IMR-90 (cell line): Measurements from ENCODE around the gene EZR. TPM values are rescaled to one million over a fixed set of nuclear protein-coding genes. Genes with fewer than 3 reads are reported as not detected.

Source experiments
- ATAC-seq: fragments of 200-7000 bp; cut with Tn5 transposase; 2 replicates; pipeline ENCODE4 v1.9.1; 2020; ENCODE audit warnings: low read depth, mild to moderate bottlenecking, moderate library complexity
- BruUV-seq: library from RNA; stranded (reverse); fragments of 400-500 nt; replicated peaks from 2 replicates; lab custom pipeline; 2021; lab: Mats Ljungman, UMichigan
- CTCF ChIA-PET: fragments of 300-600 bp; formaldehyde crosslinking; extraction: SDS; loops from one replicate; lab custom pipeline; 2021; ENCODE audit warnings: antibody characterized with exemption; lab: Yijun Ruan, JAX
- POLR2A ChIA-PET: fragments of 300-600 bp; sonication (Branson Sonifier 250); formaldehyde crosslinking; loops from one replicate; lab custom pipeline; 2022; ENCODE audit warnings: antibody characterized with exemption; ENCODE audit not compliant: unreplicated experiment; lab: Charles Lee
- DNase-seq: peaks from one replicate; pipeline ENCODE4 v3.0.0; 2013
- H2AFZ ChIP-seq: replicated peaks from 2 replicates; pipeline ENCODE3; 2013; ENCODE audit warnings: low read length, mild to moderate bottlenecking; ENCODE audit not compliant: poor library complexity
- H2AK5ac ChIP-seq: 2 replicates; pipeline ENCODE4 v1.6.1; 2013; ENCODE audit warnings: low read depth, low read length, inconsistent platforms
- H2AK9ac ChIP-seq: replicated peaks from 2 replicates; pipeline ENCODE3; 2013; ENCODE audit warnings: mild to moderate bottlenecking, low read depth, low read length, moderate library complexity; ENCODE audit not compliant: poor library complexity
- H2BK120ac ChIP-seq: 2 replicates; pipeline ENCODE4 v1.6.1; 2013; ENCODE audit warnings: low read depth, low read length, inconsistent platforms
- H2BK15ac ChIP-seq: 3 replicates; pipeline ENCODE4 v1.6.1; 2013; ENCODE audit warnings: low read depth, low read length, inconsistent platforms
- H2BK20ac ChIP-seq: 2 replicates; pipeline ENCODE4 v1.6.1; 2013; ENCODE audit warnings: low read depth, mild to moderate bottlenecking, inconsistent platforms, low read length, moderate library complexity
- H2BK5ac ChIP-seq: 2 replicates; pipeline ENCODE4 v1.6.1; 2013; ENCODE audit warnings: mild to moderate bottlenecking, low read depth, low read length, inconsistent platforms; ENCODE audit not compliant: poor library complexity, severe bottlenecking
- H3K14ac ChIP-seq: replicated peaks from 2 replicates; pipeline ENCODE4 v1.6.1; 2013; ENCODE audit warnings: low read depth, low read length, inconsistent platforms
- H3K18ac ChIP-seq: 2 replicates; pipeline ENCODE4 v1.6.1; 2013; ENCODE audit warnings: low read depth, low read length, control low read depth
- H3K23ac ChIP-seq: 2 replicates; pipeline ENCODE4 v1.6.1; 2013; ENCODE audit warnings: low read depth, low read length, inconsistent platforms
- H3K27ac ChIP-seq: 2 replicates; pipeline ENCODE4 v1.5.1; 2013; ENCODE audit warnings: mild to moderate bottlenecking, control low read depth, low read length; ENCODE audit not compliant: insufficient read depth
- H3K27me3 ChIP-seq: 2 replicates; pipeline ENCODE4 v1.6.1; 2013; ENCODE audit warnings: low read length; ENCODE audit not compliant: control insufficient read depth, insufficient read depth
- H3K36me3 ChIP-seq: 2 replicates; pipeline ENCODE4 v1.6.1; 2013; ENCODE audit warnings: low read length, mixed read lengths; ENCODE audit not compliant: control insufficient read depth, insufficient read depth
- H3K4ac ChIP-seq: 2 replicates; pipeline ENCODE4 v1.6.1; 2013; ENCODE audit warnings: low read depth, low read length, inconsistent platforms
- H3K4me1 ChIP-seq: 2 replicates; pipeline ENCODE4 v1.6.1; 2013; ENCODE audit warnings: low read length, mixed read lengths; ENCODE audit not compliant: control insufficient read depth, insufficient read depth
- H3K4me2 ChIP-seq: 2 replicates; pipeline ENCODE4 v1.6.1; 2013; ENCODE audit warnings: low read depth, mild to moderate bottlenecking, control low read depth, low read length, moderate library complexity
- H3K4me3 ChIP-seq: 2 replicates; pipeline ENCODE4 v1.5.1; 2013; ENCODE audit warnings: low read depth, mild to moderate bottlenecking, control low read depth, low read length, moderate library complexity; ENCODE audit not compliant: insufficient read depth
- H3K56ac ChIP-seq: 2 replicates; pipeline ENCODE4 v1.6.1; 2013; ENCODE audit warnings: low read length, inconsistent platforms; ENCODE audit not compliant: insufficient read depth; ENCODE audit errors: extremely low read depth
- H3K79me1 ChIP-seq, 2 experiments: 2 replicates each; pipeline ENCODE4 v1.6.1; 2013; ENCODE audit warnings: low read length in 2 of 2, inconsistent platforms in 1 of 2, low read depth in 1 of 2
- H3K9ac ChIP-seq: 2 replicates; pipeline ENCODE4 v1.6.1; 2013; ENCODE audit warnings: low read depth, low read length, control low read depth
- H3K9me1 ChIP-seq: 2 replicates; pipeline ENCODE4 v1.6.1; 2013; ENCODE audit warnings: low read length, inconsistent platforms; ENCODE audit not compliant: insufficient read depth
- H3K9me3 ChIP-seq: 2 replicates; pipeline ENCODE4 v1.6.1; 2013; ENCODE audit warnings: low read length; ENCODE audit not compliant: control insufficient read depth, insufficient read depth
- H4K20me1 ChIP-seq: 2 replicates; pipeline ENCODE4 v1.6.1; 2013; ENCODE audit warnings: low read length, inconsistent platforms; ENCODE audit not compliant: insufficient read depth
- H4K5ac ChIP-seq: 2 replicates; pipeline ENCODE4 v1.6.1; 2013; ENCODE audit warnings: mild to moderate bottlenecking, low read depth, low read length, control low read depth
- H4K8ac ChIP-seq, 2 experiments: 2 replicates each; pipeline ENCODE4 v1.6.1; 2013; ENCODE audit warnings: low read depth in 2 of 2, low read length in 2 of 2, control low read depth in 1 of 2, inconsistent platforms in 1 of 2
- H4K91ac ChIP-seq: 2 replicates; pipeline ENCODE4 v1.6.1; 2013; ENCODE audit warnings: low read depth, low read length, inconsistent platforms; ENCODE audit not compliant: insufficient read depth
- CEBPB ChIP-seq: IDR thresholded peaks from 2 replicates; pipeline ENCODE4 v1.6.1; 2012; ENCODE audit warnings: low read depth, low read length, improper control_type of control experiment
- FOS ChIP-seq: fragments of 150-350 bp; IDR thresholded peaks from 2 replicates; pipeline ENCODE4 v1.6.1; 2016; ENCODE audit warnings: low read depth, low read length
- MAFK ChIP-seq: IDR thresholded peaks from 2 replicates; pipeline ENCODE4 v1.6.1; 2012; ENCODE audit warnings: low read depth, low read length, improper control_type of control experiment
- POLR2A ChIP-seq: IDR thresholded peaks from 2 replicates; pipeline ENCODE4 v1.6.1; 2012; ENCODE audit warnings: mild to moderate bottlenecking, low read depth, low read length
- RAD21 ChIP-seq: IDR thresholded peaks from 2 replicates; pipeline ENCODE4 v1.6.1; 2012; ENCODE audit warnings: low read length, improper control_type of control experiment
- SMC3 ChIP-seq: fragments of 150-350 bp; IDR thresholded peaks from 2 replicates; pipeline ENCODE4 v1.6.1; 2016; ENCODE audit warnings: low read depth, mild to moderate bottlenecking, antibody characterized with exemption, low read length, moderate library complexity
- WGBS, 2 experiments: methylation state at CpG; one replicate each; pipeline versions ENCODE4 v1.1.5 to v1.1.7; 2013; ENCODE audit warnings: missing lambda C conversion rate in 2 of 2; ENCODE audit not compliant: insufficient read length in 1 of 2; ENCODE audit errors: extremely low coverage in 2 of 2; 5-methylcytosine and 5-hydroxymethylcytosine counted together
- dilution Hi-C: fragments of 300-500 bp; cut with HindIII; formaldehyde crosslinking; loops from one replicate; pipeline ENCODE4 v1.14.3; 2018; ENCODE audit warnings: low sequenced_read_pairs; ENCODE audit not compliant: unreplicated experiment
- in situ Hi-C: fragments of 300-500 bp; cut with MboI; formaldehyde crosslinking; loops from 3 replicates; pipeline ENCODE4 v1.14.3; 2019; ENCODE audit warnings: low sequenced_read_pairs, inconsistent platforms, mixed read lengths
- intact Hi-C: fragments of 100-400 bp; cut with micrococcal nuclease; formaldehyde crosslinking; loops from 2 replicates; pipeline ENCODE4 v1.10.0; 2022
- polyA plus RNA-seq, 3 experiments: library from polyadenylated mRNA; depleted of rRNA; stranded (reverse); fragments of >200 nt; gene quantifications; 2 replicates each; pipeline ENCODE4 v1.2.3, GENCODE V29; 2012; ENCODE audit warnings: low replicate concordance in 1 of 3
- total RNA-seq: library from RNA; depleted of rRNA; stranded (reverse); fragments of >200 nt; gene quantifications from 2 replicates; pipeline ENCODE4 v1.2.3, GENCODE V29; 2012
- TF ChIP-seq, protein P1 (sequence below): fragments of 150-350 bp; IDR thresholded peaks from 2 replicates; pipeline ENCODE4 v1.6.1; 2017; ENCODE audit warnings: mild to moderate bottlenecking, antibody characterized with exemption, low read length, low read depth
- TF ChIP-seq, protein P2 (sequence below): conservative IDR thresholded peaks from 2 replicates; pipeline ENCODE4 v1.5.1; 2012; ENCODE audit warnings: mild to moderate bottlenecking, low read depth, low read length, improper control_type of control experiment

The EZR gene
- total and polyA plus RNA-seq, 2 of the 4 experiments (the other 2 are of a cell fraction), result 83.8 to 145 TPM

GRCh38 chr6:158758941-158759479 lies 60.2 kb downstream of the EZR start:
- dilution Hi-C loops, result no loop called here
- Histone ChIP-seq H3K14ac (no peak overlapping the region), H3K27ac (no peak overlapping the region), H3K18ac (no peak overlapping the region), H4K8ac (no peak overlapping the region), H2AFZ (peak overlapping the region; percentile 32), H3K4me3 (no peak overlapping the region), H2BK5ac (no peak overlapping the region), H4K20me1 (no peaks in the 10 kb centered on the region; the same call in 1 of the 2 replicates), H4K91ac (no peak overlapping the region), H2AK5ac (no peak overlapping the region), H3K9me3 (no peaks in the 10 kb centered on the region), H3K9ac (no peak overlapping the region), H2AK9ac (no peak overlapping the region), H3K4me2 (no peak overlapping the region), H3K4ac (no peak overlapping the region), H4K5ac (no peak overlapping the region), H2BK120ac (no peak overlapping the region), H3K9me1 (peaks cover 5% of the 10 kb centered on the region; the same call in 1 of the 2 replicates), H2BK15ac (no peak overlapping the region), H2BK20ac (no peak overlapping the region), H3K36me3 (no peaks in the 10 kb centered on the region), H3K4me1 (no peaks in the 10 kb centered on the region; the same call in 1 of the 2 replicates), H3K27me3 (no peaks in the 10 kb centered on the region), H3K23ac (no peak overlapping the region), H3K56ac (no peak overlapping the region), H3K79me1 (no peaks in the 10 kb centered on the region)
- ATAC-seq (no peak), DNase-seq (no peak)
- CTCF ChIA-PET, result no interaction called here
- intact Hi-C loops, result no loop called here
- POLR2A ChIA-PET, result no interaction called here
- TF ChIP-seq MAFK (no peak), FOS (no peak), RAD21 (no peak), CEBPB (no peak), POLR2A (no peak), SMC3 (no peak)
- TF ChIP-seq, protein P1, sequence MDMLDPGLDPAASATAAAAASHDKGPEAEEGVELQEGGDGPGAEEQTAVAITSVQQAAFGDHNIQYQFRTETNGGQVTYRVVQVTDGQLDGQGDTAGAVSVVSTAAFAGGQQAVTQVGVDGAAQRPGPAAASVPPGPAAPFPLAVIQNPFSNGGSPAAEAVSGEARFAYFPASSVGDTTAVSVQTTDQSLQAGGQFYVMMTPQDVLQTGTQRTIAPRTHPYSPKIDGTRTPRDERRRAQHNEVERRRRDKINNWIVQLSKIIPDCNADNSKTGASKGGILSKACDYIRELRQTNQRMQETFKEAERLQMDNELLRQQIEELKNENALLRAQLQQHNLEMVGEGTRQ, result no peak
- TF ChIP-seq, protein P2, sequence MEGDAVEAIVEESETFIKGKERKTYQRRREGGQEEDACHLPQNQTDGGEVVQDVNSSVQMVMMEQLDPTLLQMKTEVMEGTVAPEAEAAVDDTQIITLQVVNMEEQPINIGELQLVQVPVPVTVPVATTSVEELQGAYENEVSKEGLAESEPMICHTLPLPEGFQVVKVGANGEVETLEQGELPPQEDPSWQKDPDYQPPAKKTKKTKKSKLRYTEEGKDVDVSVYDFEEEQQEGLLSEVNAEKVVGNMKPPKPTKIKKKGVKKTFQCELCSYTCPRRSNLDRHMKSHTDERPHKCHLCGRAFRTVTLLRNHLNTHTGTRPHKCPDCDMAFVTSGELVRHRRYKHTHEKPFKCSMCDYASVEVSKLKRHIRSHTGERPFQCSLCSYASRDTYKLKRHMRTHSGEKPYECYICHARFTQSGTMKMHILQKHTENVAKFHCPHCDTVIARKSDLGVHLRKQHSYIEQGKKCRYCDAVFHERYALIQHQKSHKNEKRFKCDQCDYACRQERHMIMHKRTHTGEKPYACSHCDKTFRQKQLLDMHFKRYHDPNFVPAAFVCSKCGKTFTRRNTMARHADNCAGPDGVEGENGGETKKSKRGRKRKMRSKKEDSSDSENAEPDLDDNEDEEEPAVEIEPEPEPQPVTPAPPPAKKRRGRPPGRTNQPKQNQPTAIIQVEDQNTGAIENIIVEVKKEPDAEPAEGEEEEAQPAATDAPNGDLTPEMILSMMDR, result no peak
- 94% methylated on average over 5 of the region's 18 CpGs; no CpG with 5 or more reads in 1 of the 2 experiments for WGBS, 2 experiments
- in situ Hi-C loops, result no loop called here
- BruUV-seq, result no TSS peak
